Esophagus squamous epithelium (tissue), 5 donors: ENCODE results near the gene EDN2. TPM values are rescaled to one million over a fixed set of nuclear protein-coding genes. Genes with fewer than 3 reads are reported as not detected.

Experiments used
- DNase-seq: peaks from one replicate; lab custom pipeline; 2025; lab: John Stamatoyannopoulos, UW
- H3K27ac ChIP-seq, 4 donors: fragments of 200-600 bp; sonication (generic); one replicate each; pipeline ENCODE4 v1.5.1; 2016 to 2019; ENCODE audit warnings: mild to moderate bottlenecking in 1 of 4
- H3K27me3 ChIP-seq, 4 donors: fragments of 200-600 bp; sonication (generic); 1 replicate in 3 of 4; 2 replicates in 1 of 4; pipeline versions ENCODE4 v1.5.1 to v1.6.0; 2017 to 2021; ENCODE audit warnings: antibody characterized with exemption in 1 of 4
- H3K36me3 ChIP-seq, 3 donors: fragments of 200-600 bp; sonication (generic); one replicate each; pipeline ENCODE4 v1.5.1; 2016 to 2019
- H3K4me1 ChIP-seq, 3 donors: fragments of 200-600 bp; sonication (generic); one replicate each; pipeline ENCODE4 v1.5.1; 2017 to 2019
- H3K4me3 ChIP-seq, 4 donors: fragments of 200-600 bp; sonication (generic); 1 replicate in 3 of 4; 2 replicates in 1 of 4; pipeline ENCODE4 v1.5.1; 2016 to 2019; ENCODE audit warnings: mild to moderate bottlenecking in 2 of 4, moderate library complexity in 1 of 4
- H3K9me3 ChIP-seq, 3 donors: fragments of 200-600 bp; sonication (generic); one replicate each; pipeline ENCODE4 v1.5.1; 2016 to 2019
- POLR2A ChIP-seq, 4 donors: fragments of 450-650 bp; IDR thresholded peaks; one replicate each; pipeline ENCODE4 v1.6.1; 2017; ENCODE audit warnings: antibody characterized with exemption in 4 of 4, mild to moderate bottlenecking in 4 of 4, moderate library complexity in 3 of 4
- WGBS, 2 donors: methylation state at CpG; one replicate each; pipeline ENCODE4 v1.1.5; 2018; 5-methylcytosine and 5-hydroxymethylcytosine counted together
- intact Hi-C: fragments of 100-400 bp; cut with DNase I; formaldehyde crosslinking; loops from one replicate; pipeline ENCODE4 v1.15.0; 2022
- total RNA-seq, 4 donors: library from RNA; depleted of rRNA; stranded (reverse); fragments of >200 nt; gene quantifications; one replicate each; pipeline ENCODE4 v1.1.0, GENCODE V29; 2016
- TF ChIP-seq, protein P1 (sequence below), 6 experiments: fragments of 450-650 bp in 4 of 6; fragments of 200-600 bp in 2 of 6; sonication (generic) in 2 of 6; IDR thresholded peaks; one replicate each; pipeline ENCODE4 v1.5.1; 2016 to 2019; ENCODE audit warnings: antibody characterized with exemption in 6 of 6, mild to moderate bottlenecking in 4 of 6, moderate library complexity in 4 of 6
- donor health status: DM: yes; HTN: yes; CAD: no.

The EDN2 gene
- total RNA-seq, 4 donors from 2014 or later = 0.35 to 18.3 (median 1.4) TPM

DNA sequence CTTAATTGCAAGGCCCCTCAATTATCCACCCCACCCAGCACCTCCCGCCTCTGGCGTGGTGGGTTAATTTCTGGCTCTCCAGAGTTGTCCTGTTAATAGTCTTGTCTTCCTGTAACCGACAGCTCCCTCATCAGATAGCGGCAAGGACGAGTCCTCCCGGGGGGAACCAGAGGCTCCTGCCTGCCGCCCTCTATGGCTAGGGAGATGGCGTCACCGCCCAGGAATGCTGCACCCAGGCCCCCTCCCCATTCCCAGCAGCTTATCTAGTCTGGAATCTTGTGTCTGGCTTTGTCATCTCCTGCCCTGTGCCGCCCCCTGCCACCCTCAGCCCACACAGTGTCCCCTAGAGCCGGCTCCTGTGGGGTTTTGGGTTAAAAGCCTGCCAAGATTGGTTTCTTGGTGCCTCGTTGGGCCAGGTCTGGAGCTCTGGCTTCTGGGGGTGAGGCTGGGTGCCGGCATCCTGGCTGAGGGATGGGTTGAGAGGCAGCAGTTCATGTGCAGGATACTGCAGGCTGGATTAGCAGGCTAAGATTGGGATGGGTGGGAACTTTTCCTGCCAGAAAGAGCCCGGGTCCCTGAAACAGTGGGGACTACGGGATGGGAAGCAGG lies 48.8 kb downstream of the EDN2 start:
- H3K9me3 ChIP-seq = no peaks in the 10 kb centered on the region
- 63 to 100% methylated on average over 2 to 3 of the region's 15 CpGs for WGBS, 2 donors
- H3K36me3 ChIP-seq = no peaks in the 10 kb centered on the region
- peaks cover 17 to 22% (median 18%) of the 10 kb centered on the region in 3 donors for H3K4me1 ChIP-seq
- intact Hi-C loops = no loop called here
- DNase-seq = no peak
- no peak for TF ChIP-seq POLR2A (IDR thresholded peaks at IDR 0.05)
- TF ChIP-seq, protein P1, sequence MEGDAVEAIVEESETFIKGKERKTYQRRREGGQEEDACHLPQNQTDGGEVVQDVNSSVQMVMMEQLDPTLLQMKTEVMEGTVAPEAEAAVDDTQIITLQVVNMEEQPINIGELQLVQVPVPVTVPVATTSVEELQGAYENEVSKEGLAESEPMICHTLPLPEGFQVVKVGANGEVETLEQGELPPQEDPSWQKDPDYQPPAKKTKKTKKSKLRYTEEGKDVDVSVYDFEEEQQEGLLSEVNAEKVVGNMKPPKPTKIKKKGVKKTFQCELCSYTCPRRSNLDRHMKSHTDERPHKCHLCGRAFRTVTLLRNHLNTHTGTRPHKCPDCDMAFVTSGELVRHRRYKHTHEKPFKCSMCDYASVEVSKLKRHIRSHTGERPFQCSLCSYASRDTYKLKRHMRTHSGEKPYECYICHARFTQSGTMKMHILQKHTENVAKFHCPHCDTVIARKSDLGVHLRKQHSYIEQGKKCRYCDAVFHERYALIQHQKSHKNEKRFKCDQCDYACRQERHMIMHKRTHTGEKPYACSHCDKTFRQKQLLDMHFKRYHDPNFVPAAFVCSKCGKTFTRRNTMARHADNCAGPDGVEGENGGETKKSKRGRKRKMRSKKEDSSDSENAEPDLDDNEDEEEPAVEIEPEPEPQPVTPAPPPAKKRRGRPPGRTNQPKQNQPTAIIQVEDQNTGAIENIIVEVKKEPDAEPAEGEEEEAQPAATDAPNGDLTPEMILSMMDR (IDR thresholded peaks at IDR 0.05) = no peak
- no peak overlapping the region for H3K27ac ChIP-seq
- H3K27me3 ChIP-seq = peaks cover 0 to 35% (median 0%) of the 10 kb centered on the region in 4 donors
- H3K4me3 ChIP-seq = no peak overlapping the region

DNA sequence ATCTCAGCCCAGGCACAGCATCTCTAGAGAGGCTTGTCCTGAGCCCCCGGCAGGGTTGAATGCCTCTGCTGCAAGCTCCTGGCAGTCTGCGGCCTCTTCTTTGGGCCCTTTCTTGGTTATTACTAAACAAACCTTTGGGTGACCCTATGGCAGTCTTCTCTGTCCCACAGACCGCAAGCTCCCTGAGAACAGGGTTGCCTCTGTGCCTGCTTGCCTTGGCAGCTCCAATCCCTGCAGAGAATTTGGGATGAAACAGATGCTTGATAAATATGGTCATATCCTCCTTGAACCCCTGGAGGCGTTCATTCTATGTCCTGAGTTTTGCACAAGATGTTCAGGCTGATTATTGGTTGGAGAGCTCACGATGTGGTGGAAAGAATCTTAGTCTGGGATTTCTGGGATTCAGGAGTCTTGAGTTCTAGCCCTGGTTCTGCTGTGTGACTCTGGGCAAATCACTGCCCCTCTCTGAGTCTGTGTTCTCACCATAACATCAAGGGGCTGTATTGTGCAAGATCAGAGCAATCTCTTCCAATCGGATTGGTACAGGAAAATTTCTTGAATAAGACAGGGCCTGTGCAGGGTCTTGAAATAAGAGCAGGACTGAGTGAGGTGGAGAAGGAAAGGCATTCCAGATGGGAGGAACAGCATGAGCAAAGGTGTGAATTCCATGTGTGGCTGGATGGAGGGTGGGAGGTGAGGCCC lies 49.6 kb downstream of the EDN2 start:
- Histone ChIP-seq H3K27ac (no peak overlapping the region), H3K4me3 (no peak overlapping the region), H3K4me1 (peaks cover 17 to 22% (median 18%) of the 10 kb centered on the region in 3 donors), H3K9me3 (no peaks in the 10 kb centered on the region), H3K36me3 (no peaks in the 10 kb centered on the region), H3K27me3 (peaks cover 0 to 35% (median 0%) of the 10 kb centered on the region in 4 donors)
- intact Hi-C loops = loop anchor here (5.0 kb wide), 1 partner anchor 168 kb away; no protein-coding TSS in a partner anchor
- no peak for DNase-seq
- WGBS, 2 donors = 76 to 86% methylated on average over 5 to 6 of the region's 6 CpGs
- TF ChIP-seq, protein P1 (IDR thresholded peaks at IDR 0.05) = no peak
- TF ChIP-seq POLR2A (IDR thresholded peaks at IDR 0.05) = no peak

DNA sequence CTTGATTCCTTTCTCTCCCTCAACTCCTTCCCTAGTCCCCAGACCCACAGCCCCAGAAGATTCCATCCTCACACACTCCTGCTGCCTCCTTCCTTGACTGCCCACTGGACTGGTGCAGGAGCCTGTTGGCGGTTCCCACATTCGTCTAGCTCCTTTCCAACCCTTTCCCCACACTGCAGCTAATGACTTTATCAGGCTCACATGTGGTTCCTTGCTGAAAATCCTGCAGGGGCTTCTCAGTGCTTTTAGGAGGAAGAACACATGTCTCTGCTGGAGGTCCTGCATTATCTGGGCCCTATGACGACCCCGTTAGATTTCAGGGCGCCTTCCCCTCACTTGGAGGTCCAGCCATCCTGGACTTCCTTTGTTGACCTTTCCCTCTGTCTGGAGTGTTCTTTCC lies 50.2 kb downstream of the EDN2 start:
- no peaks in the 10 kb centered on the region for H3K9me3 ChIP-seq
- WGBS, 2 donors = 67 to 87% methylated on average over 5 of the region's 5 CpGs
- H3K27me3 ChIP-seq = peaks cover 0 to 33% (median 0%) of the 10 kb centered on the region in 4 donors
- H3K27ac ChIP-seq = no peak overlapping the region
- intact Hi-C loops = loop anchor here (5.0 kb wide), 1 partner anchor 167 kb away; no protein-coding TSS in a partner anchor
- TF ChIP-seq, protein P1 (IDR thresholded peaks at IDR 0.05) = no peak
- no peak for TF ChIP-seq POLR2A (IDR thresholded peaks at IDR 0.05)
- DNase-seq = no peak
- H3K4me1 ChIP-seq = peaks cover 17 to 22% (median 18%) of the 10 kb centered on the region in 3 donors
- H3K36me3 ChIP-seq = no peaks in the 10 kb centered on the region
- H3K4me3 ChIP-seq = no peak overlapping the region

DNA sequence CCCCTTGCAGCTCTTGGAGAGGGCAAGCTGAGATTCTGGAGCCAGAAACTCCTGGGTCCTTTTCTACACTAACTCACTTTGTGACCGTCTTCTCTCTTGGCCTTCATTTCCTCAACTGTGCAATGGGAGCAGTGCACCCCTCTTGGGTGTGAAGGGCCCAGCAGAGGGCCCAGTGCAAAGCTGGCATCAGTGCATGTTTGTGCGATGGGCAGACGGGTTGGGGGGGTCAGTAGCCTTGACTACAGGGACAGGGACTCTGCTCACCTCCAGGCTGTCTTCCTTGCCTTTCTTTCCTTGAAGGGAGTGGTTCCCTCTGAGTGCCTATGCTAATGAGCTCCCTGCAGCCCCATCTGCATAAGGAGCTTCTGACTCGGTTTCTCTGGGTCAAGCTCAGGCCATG lies 51.0 kb downstream of the EDN2 start:
- TF ChIP-seq POLR2A (IDR thresholded peaks at IDR 0.05) = no peak
- TF ChIP-seq, protein P1 (IDR thresholded peaks at IDR 0.05) = no peak
- Histone ChIP-seq H3K27me3 (peaks cover 0 to 31% (median 0%) of the 10 kb centered on the region in 4 donors), H3K9me3 (no peaks in the 10 kb centered on the region), H3K36me3 (no peaks in the 10 kb centered on the region), H3K4me1 (peaks cover 17 to 22% (median 18%) of the 10 kb centered on the region in 3 donors), H3K4me3 (no peak overlapping the region), H3K27ac (peak overlapping the region in 1 of 4 donors; percentile 36)
- intact Hi-C loops = loop anchor here (5.0 kb wide), 1 partner anchor 166 kb away; no protein-coding TSS in a partner anchor
- whole genome bisulfite sequencing, 2 donors = 91 to 100% methylated on average over 2 to 4 of the region's 4 CpGs
- DNase-seq = no peak
